Lower leg skin (tissue), 4 donors: Measurements from ENCODE around the gene PTPRN2. TPM values are rescaled to one million over a fixed set of nuclear protein-coding genes. Genes with fewer than 3 reads are reported as not detected.

Experiments used
- DNase-seq, 2 donors: peaks; one replicate each; pipeline ENCODE4 v3.0.0-alpha.2; 2019; ENCODE audit warnings: low spot score in 2 of 2
- H3K4me3 ChIP-seq: fragments of 200-600 bp; sonication (generic); 2 replicates; pipeline ENCODE4 v1.5.1; 2017; ENCODE audit warnings: mild to moderate bottlenecking, low read depth; ENCODE audit not compliant: poor library complexity, severe bottlenecking
- CTCF ChIP-seq, 3 donors: fragments of 450-650 bp; IDR thresholded peaks; one replicate each; pipeline ENCODE4 v1.5.1; 2016; ENCODE audit warnings: antibody characterized with exemption in 3 of 3, mild to moderate bottlenecking in 3 of 3, moderate library complexity in 2 of 3
- POLR2A ChIP-seq, 2 donors: fragments of 450-650 bp; IDR thresholded peaks; one replicate each; pipeline ENCODE4 v1.6.1; 2016 to 2017; ENCODE audit warnings: antibody characterized with exemption in 2 of 2, mild to moderate bottlenecking in 1 of 2, moderate library complexity in 1 of 2
- WGBS, 2 donors: methylation state at CpG; one replicate each; pipeline ENCODE4 v1.1.5; 2018; 5-methylcytosine and 5-hydroxymethylcytosine counted together
- intact Hi-C: fragments of 100-400 bp; cut with DNase I; formaldehyde crosslinking; loops from one replicate; pipeline ENCODE4 v1.15.0; 2023; ENCODE audit warnings: low total_unique reads
- total RNA-seq, 4 donors: library from RNA; depleted of rRNA; stranded (reverse); fragments of >200 nt; gene quantifications; one replicate each; pipeline ENCODE4 v1.1.0, GENCODE V29; 2016

The PTPRN2 gene
- total RNA-seq, 4 donors from 2014 or later, result 0.11 to 1.6 (median 0.92) TPM

DNA sequence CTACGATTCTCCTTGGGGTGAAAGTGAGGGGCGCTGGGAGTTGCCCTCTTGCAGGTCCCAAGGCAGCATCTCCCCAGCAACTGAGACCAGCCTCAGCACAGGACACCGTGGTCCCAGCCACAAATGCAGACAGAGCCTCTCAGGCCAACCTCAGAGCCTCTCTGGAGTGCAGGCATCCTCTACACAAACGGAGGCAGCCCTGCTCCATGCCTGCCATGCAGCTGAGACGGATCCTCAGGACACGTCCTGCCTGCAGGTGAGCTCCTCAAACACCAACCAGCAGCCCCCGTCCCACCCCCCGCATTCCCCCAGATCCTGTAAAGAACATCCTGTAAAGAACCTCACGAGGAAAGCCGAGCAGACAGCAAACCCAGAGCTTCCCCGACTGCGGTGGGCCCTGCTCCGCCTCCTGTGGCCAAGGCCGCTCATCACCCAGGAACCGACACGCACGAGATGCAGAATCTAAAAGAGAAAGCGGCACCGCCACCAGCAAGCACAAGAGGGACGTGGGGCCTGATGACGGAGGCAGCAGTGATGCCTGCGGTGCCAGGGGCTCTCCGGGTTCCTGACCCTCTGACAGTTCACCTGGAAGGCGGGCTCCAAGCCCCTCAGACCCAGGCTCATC, 186.9 kb downstream of the PTPRN2 start:
- WGBS, 2 donors, result 87 to 91% methylated on average over 19 to 22 of the region's 24 CpGs
- TF ChIP-seq POLR2A (IDR thresholded peaks at IDR 0.05) (no peak), CTCF (IDR thresholded peaks at IDR 0.05) (no peak)
- intact Hi-C loops, result no loop called here

DNA sequence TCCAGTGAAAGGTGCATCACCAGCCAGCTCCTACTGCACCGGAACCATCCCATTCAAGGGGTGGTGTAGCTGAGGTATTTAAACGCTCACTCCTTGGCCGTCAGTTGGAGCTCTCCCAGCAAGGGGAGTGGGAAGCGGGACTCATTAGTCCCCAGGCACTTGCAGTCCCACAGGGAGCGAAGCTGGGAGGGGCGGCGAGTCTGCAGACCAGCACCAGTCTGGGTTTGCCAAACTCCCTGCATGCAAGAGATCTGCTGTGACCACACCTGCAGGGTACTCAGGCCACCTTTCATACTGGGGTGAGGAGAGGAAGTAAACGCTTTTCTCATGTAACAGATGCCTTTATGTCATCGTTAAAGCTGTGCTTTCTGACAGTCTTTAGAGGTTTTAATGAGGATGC, 187.9 kb downstream of the PTPRN2 start:
- TF ChIP-seq POLR2A (IDR thresholded peaks at IDR 0.05) (no peak), CTCF (IDR thresholded peaks at IDR 0.05) (no peak)
- 65 to 79% methylated on average over 9 of the region's 9 CpGs for WGBS, 2 donors
- H3K4me3 ChIP-seq, result no peak overlapping the region
- DNase-seq, result no peak
- intact Hi-C loops, result loop anchor here (10.0 kb wide), 1 partner anchor 965 kb away; no protein-coding TSS in a partner anchor

More for the DNA sequence above, 186.9 kb downstream of the PTPRN2 start:
- DNase-seq, result no peak
- H3K4me3 ChIP-seq, result no peak overlapping the region

DNA sequence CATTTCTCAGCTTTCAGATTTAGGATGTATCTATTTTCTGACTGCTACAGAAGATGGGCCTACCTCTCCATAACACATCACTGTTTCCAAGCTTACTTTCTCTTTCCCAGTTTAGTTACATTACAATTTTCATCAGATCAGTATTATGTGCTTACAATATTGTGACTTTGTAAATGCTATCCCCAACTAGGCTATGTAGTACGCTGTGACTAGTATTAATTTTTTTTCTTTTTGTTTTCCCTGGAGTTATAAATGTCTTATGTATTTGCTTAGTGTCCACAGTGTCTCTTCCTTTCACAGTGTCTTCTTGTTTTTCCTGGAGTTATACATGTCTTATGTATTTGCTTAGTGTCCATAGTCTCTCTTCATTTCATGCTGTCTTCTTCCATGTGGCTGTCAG, 188.9 kb downstream of the PTPRN2 start:
- intact Hi-C loops, result loop anchor here (10.0 kb wide), 1 partner anchor 964 kb away; no protein-coding TSS in a partner anchor
- WGBS, 2 donors, result 89 to 97% methylated on average over 1 of the region's 1 CpG
- H3K4me3 ChIP-seq, result no peak overlapping the region
- no peak for TF ChIP-seq CTCF (IDR thresholded peaks at IDR 0.05)
- no peak for TF ChIP-seq POLR2A (IDR thresholded peaks at IDR 0.05)
- no peak for DNase-seq

GRCh38 chr7:158397885-158398284, 189.7 kb downstream of the PTPRN2 start:
- intact Hi-C loops, result loop anchor here (10.0 kb wide), 1 partner anchor 963 kb away; no protein-coding TSS in a partner anchor
- WGBS, 2 donors, result 61 to 76% methylated on average over 6 of the region's 6 CpGs
- no peak for TF ChIP-seq POLR2A (IDR thresholded peaks at IDR 0.05)
- no peak for TF ChIP-seq CTCF (IDR thresholded peaks at IDR 0.05)
- H3K4me3 ChIP-seq, result no peak overlapping the region
- no peak for DNase-seq

DNA sequence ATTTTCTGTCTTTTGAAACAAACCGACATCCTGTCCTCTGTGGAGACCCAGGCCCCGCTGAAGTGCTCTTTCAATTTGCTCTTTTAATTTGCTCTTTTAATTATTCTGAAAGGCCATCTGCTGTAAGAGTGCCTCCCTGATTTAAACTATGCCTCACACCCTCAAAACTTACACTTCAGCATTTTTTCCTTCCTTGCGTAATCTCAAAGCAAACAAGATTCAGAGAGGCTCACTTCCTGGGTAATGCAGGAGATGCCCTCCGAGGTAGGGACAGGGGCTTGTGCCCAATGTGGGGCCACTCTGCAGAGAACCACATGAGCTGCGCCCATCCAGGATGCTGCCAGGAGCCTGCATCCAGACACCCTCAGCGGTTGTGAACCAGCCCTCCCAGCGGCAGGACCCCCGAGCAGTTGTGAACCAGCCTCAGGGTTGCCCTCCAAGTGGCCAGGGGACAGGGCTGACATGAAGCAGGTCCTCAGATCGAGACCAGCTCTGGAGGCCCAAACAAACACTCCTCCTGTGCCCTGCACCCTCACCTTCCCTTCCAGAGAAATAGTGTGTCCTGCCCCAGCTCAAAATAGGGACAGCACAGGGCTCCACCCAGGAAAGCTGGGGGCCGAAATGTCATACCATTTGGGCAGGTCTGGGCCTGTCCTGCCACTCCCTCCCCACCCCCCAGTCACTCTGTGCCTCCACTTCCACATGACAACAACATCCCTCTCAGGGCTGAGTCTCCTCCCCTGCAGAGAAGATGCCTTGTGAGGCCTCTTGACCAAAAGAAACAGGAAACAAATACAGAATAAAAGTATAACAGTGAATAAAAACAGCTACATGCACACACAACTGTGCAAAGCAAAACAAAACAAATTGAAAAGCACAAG, 190.4 kb downstream of the PTPRN2 start:
- TF ChIP-seq CTCF (IDR thresholded peaks at IDR 0.05), result no peak
- no peak for TF ChIP-seq POLR2A (IDR thresholded peaks at IDR 0.05)
- 68 to 71% methylated on average over 9 to 10 of the region's 10 CpGs for WGBS, 2 donors
- no peak overlapping the region for H3K4me3 ChIP-seq
- no peak for DNase-seq
- intact Hi-C loops, result loop anchor here (10.0 kb wide), 1 partner anchor 962 kb away; no protein-coding TSS in a partner anchor
